Astrocyte of the spinal cord (primary cell): Measurements from ENCODE around the gene RUBCNL.

Experiments used
- DNase-seq: peaks from one replicate; pipeline ENCODE4 v3.0.0; 2011; ENCODE audit warnings: low read depth, low spot score
- H3K4me3 ChIP-seq: 2 replicates; pipeline ENCODE4 v1.5.1; 2011; ENCODE audit warnings: low read depth, mild to moderate bottlenecking, low read length, moderate library complexity
- CTCF ChIP-seq: IDR thresholded peaks from 2 replicates; pipeline ENCODE4 v1.5.1; 2012; ENCODE audit warnings: low read depth, mild to moderate bottlenecking, low read length, inconsistent platforms
- in situ Hi-C: cut with HindIII; loops from 2 replicates; pipeline ENCODE4 v1.10.0; 2017; ENCODE audit warnings: low sequenced_read_pairs

RUBCNL gene

GRCh38 chr13:46324976-46325375, 62.1 kb downstream of the RUBCNL start:
- TF ChIP-seq CTCF, result no peak
- no peak overlapping the region for H3K4me3 ChIP-seq
- no peak for DNase-seq
- in situ Hi-C loops, result no loop called here

GRCh38 chr13:46321494-46322225, 65.4 kb downstream of the RUBCNL start:
- no peak overlapping the region for H3K4me3 ChIP-seq
- DNase-seq, result peak; percentile 64
- in situ Hi-C loops, result no loop called here
- TF ChIP-seq CTCF, result peak; percentile 87

GRCh38 chr13:46320821-46321220, 66.2 kb downstream of the RUBCNL start:
- TF ChIP-seq CTCF, result no peak
- in situ Hi-C loops, result no loop called here
- H3K4me3 ChIP-seq, result no peak overlapping the region
- no peak for DNase-seq

- no peak for TF ChIP-seq CTCF
- DNase-seq, result no peak
- in situ Hi-C loops, result no loop called here
- no peak overlapping the region for H3K4me3 ChIP-seq
These were observed 66.6 kb downstream of the RUBCNL start for GRCh38 chr13:46320406-46320805.

GRCh38 chr13:46318986-46319385, 68.1 kb downstream of the RUBCNL start:
- no peak for TF ChIP-seq CTCF
- DNase-seq, result no peak
- H3K4me3 ChIP-seq, result no peak overlapping the region
- in situ Hi-C loops, result no loop called here

- no peak overlapping the region for H3K4me3 ChIP-seq
- DNase-seq, result peak; percentile 24
- in situ Hi-C loops, result no loop called here
- peak; percentile 17 for TF ChIP-seq CTCF
These were observed 69.9 kb downstream of the RUBCNL start for GRCh38 chr13:46317120-46317519.
